Fibroblast of the conjunctiva (primary cell): Measurements from ENCODE around the gene SDHAF1.
"Not testable (repeated sequence)": the region's sequence is repeated elsewhere in the genome, so short reads cannot be mapped to it uniquely, and the experiment has no call there.

Source experiments
- DNase-seq: peaks from one replicate; pipeline ENCODE4 v3.0.0-alpha.2; 2010; ENCODE audit warnings: low read depth

Gene SDHAF1, protein sequence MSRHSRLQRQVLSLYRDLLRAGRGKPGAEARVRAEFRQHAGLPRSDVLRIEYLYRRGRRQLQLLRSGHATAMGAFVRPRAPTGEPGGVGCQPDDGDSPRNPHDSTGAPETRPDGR

DNA sequence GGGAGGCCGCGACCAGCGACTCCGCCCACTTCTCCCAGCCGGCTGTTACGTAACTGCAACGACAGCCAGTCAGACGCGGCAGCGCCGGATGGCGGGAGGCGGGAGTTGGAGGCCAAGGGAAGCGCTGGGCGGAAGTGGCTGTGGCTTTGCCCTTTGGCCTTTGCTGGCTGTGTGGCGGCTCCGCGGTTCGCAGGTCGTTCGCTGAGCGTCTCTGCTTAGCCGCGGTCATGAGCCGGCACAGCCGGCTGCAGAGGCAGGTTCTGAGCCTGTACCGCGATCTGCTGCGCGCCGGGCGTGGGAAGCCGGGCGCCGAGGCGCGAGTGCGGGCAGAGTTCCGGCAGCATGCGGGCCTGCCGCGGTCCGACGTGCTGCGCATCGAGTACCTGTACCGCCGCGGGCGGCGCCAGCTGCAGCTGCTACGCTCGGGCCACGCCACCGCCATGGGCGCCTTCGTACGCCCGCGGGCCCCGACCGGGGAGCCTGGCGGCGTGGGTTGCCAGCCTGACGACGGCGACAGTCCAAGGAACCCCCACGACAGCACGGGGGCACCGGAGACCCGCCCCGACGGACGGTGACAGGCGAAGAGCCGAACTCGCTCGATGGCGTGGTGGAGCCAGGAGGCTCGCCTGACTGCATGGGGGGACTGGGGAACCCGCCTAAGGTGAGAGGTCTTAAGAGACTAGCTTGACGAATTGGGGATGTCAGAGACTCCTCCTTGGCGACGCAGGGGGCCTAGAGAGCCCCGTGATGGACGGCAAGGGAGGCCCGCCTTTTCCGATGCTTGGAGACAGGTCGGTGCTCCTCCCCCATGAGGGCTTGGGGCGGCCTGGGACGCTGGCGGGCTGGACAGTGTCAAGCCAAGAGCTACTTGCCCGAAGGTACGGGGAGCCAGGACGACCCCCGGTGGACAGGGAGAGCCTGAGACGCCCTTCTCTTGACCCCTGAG, at the start of gene SDHAF1:
TSS of gene SDHAF1 (plus strand) at position 141 of the 946 bp plus-strand sequence. CDS start at position 228, 87 bp downstream.
- DNase-seq = peak; percentile 75

DNA sequence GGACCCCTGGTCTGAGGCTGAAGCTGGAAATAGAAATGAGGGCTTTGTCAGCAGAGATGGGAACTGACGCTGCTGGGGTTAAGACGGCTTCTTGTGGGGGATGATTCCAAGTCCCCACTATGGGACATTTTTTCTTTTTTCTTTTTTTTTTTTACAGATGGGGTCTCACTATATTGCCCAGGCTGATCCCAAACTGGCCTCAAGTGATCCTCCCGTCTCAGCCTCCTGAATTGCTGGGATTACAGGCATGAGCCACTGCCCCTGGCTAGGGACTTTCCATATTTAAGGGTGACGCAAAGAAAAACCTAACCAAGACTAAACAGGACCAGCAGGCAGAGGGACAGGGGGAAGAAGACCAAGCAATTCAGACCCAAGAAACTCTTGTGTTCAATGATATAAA, 48.8 kb upstream of the SDHAF1 start:
- DNase-seq = no peak

- no peak for DNase-seq
These were observed 45.9 kb upstream of the SDHAF1 start for GRCh38 chr19:35949131-35949530.

DNA sequence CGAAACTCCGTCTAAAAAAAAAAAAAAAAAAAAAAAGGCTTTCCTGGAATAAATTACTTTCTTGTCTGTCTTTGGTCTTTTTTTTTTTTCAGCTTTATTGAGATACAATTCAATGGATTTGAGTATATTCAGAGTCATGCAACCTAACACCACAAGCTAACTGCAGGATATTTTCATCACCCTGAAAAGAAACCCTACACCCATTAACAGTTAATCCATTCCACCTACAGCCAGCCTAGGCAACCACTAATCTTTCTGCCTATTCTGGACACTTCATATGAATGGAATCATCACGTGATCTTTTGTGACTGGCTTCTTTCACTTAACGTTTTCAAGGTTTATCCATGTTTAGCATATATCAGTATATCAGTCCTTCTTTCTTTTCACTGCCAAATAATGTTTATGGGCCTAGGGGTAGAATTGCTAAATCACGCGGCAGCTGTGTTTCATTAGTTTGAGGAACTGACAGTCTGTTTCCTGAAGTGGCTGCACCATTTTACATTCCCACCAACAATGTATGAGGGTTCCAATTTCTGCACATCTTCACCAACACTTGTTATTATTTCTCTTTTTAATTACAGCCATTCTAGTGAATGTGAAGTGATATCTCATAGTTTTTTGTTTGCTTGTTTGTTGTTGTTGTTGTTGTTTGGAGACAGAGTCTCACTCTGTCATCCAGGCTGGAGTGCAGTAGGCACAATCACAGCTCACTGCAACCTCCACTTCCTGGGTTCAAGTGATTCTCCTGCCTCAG, 38.9 kb upstream of the SDHAF1 start:
- DNase-seq = no peak

DNA sequence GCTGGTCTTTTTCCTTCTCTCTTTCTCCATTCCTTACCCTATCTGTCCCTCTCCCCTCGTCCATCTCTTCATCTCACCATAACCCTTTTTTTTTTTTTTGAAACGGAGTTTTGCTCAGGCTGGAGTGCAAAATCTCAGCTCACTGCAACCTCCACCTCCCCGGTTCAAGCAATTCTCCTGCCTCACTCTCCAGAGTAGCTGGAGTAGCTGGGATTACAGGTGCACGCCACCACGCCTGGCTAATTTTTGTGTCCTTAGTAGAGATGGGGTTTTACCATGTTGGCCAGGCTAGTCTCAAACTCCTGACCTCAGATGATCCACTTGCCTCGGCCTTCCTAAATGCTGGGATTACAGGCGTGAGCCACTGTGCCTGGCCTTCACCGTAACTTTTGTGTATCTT, 37.6 kb upstream of the SDHAF1 start:
- DNase-seq = not testable (repeated sequence)

DNA sequence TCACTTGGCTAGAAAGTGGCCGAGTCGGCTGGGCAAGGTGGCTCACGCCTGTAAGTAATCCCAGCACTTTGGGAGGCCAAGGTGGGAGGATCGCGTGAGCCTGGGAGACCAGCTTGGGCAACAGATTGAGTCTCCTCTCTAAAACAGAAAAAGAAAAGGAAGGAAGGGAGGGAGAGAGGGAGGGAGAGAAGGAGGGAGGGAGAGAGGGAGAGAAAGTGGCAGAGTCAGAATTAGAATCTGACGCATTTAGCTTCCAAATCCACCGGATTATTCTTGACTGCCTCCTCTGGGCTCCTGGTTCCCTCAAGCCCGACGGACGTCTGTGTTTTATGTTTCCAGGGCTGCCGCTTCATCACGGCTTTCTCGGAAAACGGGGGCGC, 36.3 kb upstream of the SDHAF1 start:
- no peak for DNase-seq

- DNase-seq = no peak
These were observed 35.7 kb upstream of the SDHAF1 start for GRCh38 chr19:35959040-35959967.

- DNase-seq = no peak
These were observed 35.0 kb upstream of the SDHAF1 start for GRCh38 chr19:35959968-35960320.

- no peak for DNase-seq
These were observed 34.5 kb upstream of the SDHAF1 start for GRCh38 chr19:35960432-35960972.

DNA sequence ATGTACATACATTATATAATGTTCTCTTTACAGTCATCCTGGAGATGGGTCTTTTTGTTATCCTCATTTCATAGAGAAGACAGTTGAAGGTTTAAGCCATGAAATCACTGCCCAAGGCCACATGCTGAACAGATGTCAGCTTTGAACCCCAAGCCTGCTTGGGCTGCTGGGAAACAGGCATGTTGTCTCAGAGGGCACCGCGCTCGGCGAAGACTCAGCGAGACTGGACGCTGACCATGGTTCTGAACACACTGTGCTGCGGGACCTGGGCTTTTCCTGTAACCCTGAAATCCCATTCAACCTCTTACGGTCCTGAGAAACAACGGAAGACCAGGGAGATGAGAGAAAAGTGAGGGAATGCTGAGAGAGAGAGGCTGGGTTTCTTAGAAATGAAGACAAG, 31.5 kb upstream of the SDHAF1 start:
- DNase-seq = peak; percentile 12

- no peak for DNase-seq
These were observed 28.2 kb upstream of the SDHAF1 start for GRCh38 chr19:35966771-35967170.

GRCh38 chr19:35973487-35973886, 21.5 kb upstream of the SDHAF1 start:
- no peak for DNase-seq

GRCh38 chr19:35975608-35976214, 19.3 kb upstream of the SDHAF1 start:
- DNase-seq = no peak

DNA sequence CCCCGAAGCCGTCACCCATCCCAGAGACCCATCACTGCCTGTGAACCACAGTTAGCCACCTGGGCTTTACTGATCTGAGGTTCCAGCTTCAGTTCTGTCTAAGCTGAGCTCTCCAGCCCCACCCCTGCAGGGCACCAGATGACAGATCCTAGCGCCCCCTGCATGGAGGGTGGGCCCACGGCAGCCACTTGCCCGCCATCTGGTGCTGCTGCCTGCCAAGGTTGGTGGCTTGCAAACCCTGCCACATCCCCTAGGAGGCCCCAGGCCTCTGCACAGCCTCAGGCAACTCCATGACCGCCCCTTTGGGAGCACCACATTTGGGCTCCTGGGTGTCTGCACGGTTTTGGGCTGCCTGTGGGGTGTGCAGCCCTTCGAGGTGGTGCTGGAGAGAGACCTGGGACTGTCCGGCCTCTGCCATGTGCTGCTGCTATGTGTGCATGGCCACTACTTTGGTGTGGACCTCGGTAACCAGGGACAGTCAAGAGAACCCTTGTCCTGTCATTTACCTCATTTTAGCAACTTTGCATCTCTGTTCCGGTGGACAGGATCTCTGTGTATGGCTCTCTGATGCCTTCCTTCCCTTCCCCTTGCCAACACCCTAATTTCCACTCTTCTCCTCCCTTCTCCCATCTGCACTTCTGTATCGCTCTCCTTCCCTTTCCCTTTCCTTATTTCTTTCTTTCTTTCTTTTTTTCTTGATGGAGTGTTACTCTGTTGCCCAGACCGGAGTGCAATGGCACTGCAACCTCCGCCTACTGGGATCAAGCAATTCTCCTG, 17.4 kb upstream of the SDHAF1 start:
- no peak for DNase-seq

- DNase-seq = no peak
These were observed 16.7 kb upstream of the SDHAF1 start for GRCh38 chr19:35978271-35978670.

GRCh38 chr19:35978832-35979365, 16.1 kb upstream of the SDHAF1 start:
- no peak for DNase-seq

- not testable (repeated sequence) for DNase-seq
These were observed 14.0 kb upstream of the SDHAF1 start for GRCh38 chr19:35980997-35981396.

GRCh38 chr19:35983177-35983576, 11.8 kb upstream of the SDHAF1 start:
- no peak for DNase-seq

- DNase-seq = no peak
These were observed 8.9 kb upstream of the SDHAF1 start for GRCh38 chr19:35986111-35986510.
